ENCODE measurements around the gene ZNF197. TPM values are rescaled to one million over a fixed set of nuclear protein-coding genes. Genes with fewer than 3 reads are reported as not detected.
"Not testable (repeated sequence)": the region's sequence is repeated elsewhere in the genome, so short reads cannot be mapped to it uniquely, and the experiment has no call there.

Gene ZNF197
- total RNA-seq, 1 donor from 2014 or later: 4.8 TPM

DNA sequence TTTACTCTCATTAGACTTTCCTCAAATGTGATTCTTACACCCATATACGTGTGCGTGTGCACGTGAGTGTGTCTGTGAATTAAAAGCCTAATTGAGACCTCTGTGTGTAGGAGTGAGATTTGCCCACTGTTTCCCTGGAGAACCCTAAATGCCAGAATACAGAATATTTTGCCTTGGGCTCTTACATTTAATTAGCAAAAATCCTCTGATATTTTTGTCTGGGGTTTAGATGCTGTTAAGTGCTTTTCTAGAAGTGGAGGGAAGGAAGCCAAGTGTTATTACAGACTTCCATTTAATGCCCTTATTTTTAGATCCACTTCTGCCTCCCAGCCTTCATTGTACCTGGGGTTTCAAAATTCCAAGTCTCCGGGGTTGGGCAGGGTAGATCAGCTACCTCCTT, 41.5 kb downstream of the ZNF197 start:
- no peak for DNase-seq (ENCODE audit: low read depth)
- TF ChIP-seq, protein P1, sequence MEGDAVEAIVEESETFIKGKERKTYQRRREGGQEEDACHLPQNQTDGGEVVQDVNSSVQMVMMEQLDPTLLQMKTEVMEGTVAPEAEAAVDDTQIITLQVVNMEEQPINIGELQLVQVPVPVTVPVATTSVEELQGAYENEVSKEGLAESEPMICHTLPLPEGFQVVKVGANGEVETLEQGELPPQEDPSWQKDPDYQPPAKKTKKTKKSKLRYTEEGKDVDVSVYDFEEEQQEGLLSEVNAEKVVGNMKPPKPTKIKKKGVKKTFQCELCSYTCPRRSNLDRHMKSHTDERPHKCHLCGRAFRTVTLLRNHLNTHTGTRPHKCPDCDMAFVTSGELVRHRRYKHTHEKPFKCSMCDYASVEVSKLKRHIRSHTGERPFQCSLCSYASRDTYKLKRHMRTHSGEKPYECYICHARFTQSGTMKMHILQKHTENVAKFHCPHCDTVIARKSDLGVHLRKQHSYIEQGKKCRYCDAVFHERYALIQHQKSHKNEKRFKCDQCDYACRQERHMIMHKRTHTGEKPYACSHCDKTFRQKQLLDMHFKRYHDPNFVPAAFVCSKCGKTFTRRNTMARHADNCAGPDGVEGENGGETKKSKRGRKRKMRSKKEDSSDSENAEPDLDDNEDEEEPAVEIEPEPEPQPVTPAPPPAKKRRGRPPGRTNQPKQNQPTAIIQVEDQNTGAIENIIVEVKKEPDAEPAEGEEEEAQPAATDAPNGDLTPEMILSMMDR (conservative IDR thresholded peaks at IDR 0.05; ENCODE audit: low read depth, low read length): no peak
- H3K4me3 ChIP-seq (ENCODE audit: low read depth, low read length): no peak overlapping the region

DNA sequence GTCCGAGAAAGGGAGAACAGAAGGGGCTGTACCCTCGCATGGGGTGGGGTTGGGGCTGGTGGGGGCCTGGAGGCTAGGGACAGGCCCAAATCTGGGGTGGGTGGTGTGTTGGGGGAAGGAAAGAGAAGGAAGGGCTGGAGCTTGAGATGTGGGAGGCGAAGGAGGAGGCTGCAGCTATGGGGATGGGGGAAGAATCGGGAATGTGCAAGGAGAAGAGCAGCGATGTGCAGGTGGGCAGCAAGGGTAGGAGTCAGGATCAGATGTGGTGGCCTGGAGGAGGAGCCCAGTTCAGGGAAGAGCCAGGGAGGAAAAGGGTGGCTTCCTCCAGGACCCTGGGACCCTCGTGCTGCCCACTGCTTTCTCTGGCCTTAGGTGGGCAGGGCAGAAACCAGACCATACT, 44.9 kb downstream of the ZNF197 start:
- H3K4me3 ChIP-seq (ENCODE audit: low read depth, low read length): no peak overlapping the region
- no peak for DNase-seq (ENCODE audit: low read depth)
- TF ChIP-seq, protein P1 (conservative IDR thresholded peaks at IDR 0.05; ENCODE audit: low read depth, low read length): no peak

DNA sequence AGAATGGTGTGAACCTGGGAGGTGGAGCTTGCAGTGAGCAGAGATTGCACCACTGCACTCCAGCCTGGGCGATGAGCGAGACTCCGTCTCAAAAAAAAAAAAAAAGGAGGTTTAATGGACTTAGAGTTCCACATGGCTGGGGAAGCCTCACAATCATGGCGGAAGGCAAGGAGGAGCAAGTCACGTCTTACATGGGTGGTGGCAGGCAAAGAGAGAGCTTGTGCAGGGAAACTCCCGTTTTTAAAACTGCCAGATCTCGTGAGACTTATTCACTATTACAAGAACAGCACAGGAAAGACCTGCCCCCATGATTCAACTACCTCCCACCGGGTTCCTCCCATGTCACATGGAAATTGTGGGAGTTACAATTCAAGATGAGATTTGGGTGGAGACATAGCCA, 48.6 kb downstream of the ZNF197 start:
- not testable (repeated sequence) for H3K4me3 ChIP-seq (ENCODE audit: low read depth, low read length)

DNA sequence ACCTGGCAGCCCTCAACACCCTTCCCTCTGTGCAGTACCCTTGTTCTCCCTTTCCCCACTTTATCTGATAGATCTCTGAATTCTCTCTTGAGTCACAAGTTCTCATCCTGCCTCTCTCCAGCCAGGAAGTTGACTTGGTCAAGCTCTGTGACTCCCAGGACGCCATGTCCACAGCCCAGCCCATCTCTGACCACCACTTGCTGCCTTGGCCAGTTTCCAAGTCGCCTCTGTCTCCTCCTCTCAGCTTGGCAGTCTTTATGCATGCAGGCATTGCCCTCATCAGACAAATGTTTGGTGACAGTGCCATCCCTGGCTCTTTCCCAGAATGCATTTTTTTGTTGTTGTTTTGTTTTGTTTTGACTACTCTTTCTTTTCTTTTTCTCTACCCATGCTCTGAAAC, 49.4 kb downstream of the ZNF197 start:
- DNase-seq (ENCODE audit: low read depth): no peak
- H3K4me3 ChIP-seq (ENCODE audit: low read depth, low read length): no peak overlapping the region
- TF ChIP-seq, protein P1 (conservative IDR thresholded peaks at IDR 0.05; ENCODE audit: low read depth, low read length): no peak

More for the DNA sequence above, 48.6 kb downstream of the ZNF197 start:
- DNase-seq (ENCODE audit: low read depth): not testable (repeated sequence)

DNA sequence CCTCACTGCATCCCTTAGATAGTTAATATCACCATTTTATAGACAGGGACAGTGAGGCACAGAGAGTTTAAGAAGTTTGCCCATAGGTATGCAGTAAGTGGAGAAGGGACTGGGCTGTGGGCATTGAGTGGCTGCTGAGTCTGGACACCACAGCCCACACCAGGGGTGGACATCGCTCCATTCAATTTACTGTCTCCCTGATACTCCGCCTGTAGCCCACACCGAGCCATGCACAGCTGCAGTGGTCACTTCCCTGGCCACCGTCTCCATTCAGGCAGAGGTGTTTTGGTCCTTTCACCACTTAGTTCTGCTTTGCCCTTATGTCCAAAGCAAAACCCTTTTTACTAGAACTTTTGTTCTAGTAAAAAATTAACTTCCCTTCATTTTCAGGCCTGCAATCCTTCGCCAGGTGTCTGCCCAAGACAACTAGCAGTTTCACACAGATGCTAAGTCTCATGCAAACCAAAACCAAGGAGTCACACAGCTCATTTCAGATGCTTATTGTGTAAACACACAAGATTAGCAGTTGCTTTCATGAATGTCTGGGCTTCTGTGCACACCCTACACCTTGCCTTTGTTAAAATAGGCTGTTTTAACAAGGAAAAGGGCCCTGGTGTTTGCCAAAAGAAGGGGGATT, 53.8 kb downstream of the ZNF197 start:
- H3K4me3 ChIP-seq (ENCODE audit: low read depth, low read length): no peak overlapping the region
- no peak for DNase-seq (ENCODE audit: low read depth)
- TF ChIP-seq, protein P1 (conservative IDR thresholded peaks at IDR 0.05; ENCODE audit: low read depth, low read length): no peak

DNA sequence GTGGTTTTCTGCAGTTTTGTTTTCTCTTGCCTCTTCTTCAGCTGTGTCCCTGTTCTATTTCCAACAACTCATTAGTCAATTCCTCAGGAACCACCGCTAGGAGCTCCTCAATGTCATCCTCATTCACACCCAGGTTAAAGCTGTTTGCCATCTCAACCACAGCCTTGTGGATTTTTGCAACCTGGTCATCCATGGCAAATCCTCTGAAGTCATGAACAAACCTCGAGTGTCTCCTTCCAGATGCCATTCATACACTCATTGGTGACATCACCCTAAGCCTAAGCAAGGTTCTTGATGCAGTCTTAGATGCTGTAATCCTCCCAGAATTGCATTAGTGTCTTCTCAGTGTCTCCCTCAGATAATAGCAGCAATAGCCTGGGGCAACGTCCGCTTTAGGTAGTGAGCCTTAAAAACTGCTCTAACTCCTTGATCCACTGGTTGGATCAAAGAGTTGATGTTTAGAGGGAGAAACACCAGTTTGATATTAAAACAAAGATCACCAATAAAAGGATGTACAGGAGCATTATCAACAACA, 56.2 kb downstream of the ZNF197 start:
- TF ChIP-seq, protein P1 (conservative IDR thresholded peaks at IDR 0.05; ENCODE audit: low read depth, low read length): no peak
- H3K4me3 ChIP-seq (ENCODE audit: low read depth, low read length): no peak overlapping the region
- DNase-seq (ENCODE audit: low read depth): no peak

DNA sequence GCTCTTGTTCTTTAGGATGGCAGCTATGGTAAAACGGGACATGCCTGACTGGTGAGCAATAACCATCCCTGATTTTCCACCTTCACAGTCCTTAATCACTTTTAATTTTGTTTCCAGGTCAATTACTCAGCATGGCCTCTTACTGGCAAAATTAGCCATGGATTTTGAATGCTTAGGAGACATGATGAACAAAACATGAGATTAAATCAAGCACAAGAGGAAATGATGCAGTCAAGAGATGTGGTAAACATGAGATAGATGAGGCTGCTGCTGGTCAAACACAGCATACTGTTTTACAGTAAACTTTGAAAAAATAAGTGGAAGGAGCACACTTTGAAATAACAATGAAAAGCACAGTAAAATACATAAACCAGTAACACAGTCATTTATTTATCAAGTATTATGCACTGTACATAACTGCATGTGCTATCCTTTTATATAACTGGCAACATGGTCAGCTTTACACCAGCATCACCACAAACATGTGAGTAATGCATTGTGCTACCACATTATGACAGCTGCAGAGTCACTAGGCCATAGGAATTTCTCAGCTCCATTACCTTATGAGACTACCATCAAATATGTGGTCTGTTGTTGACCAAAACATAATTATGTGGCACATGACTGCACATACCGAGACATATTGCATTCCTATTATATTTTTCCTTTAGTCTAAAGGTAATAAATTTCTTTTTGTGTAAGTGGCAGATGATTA, 57.5 kb downstream of the ZNF197 start:
- H3K4me3 ChIP-seq (ENCODE audit: low read depth, low read length): no peak overlapping the region
- DNase-seq (ENCODE audit: low read depth): no peak
- TF ChIP-seq, protein P1 (conservative IDR thresholded peaks at IDR 0.05; ENCODE audit: low read depth, low read length): no peak
